ENCODE measurements around the gene DISC1. TPM values are rescaled to one million over a fixed set of nuclear protein-coding genes. Genes with fewer than 3 reads are reported as not detected.
"Not testable (repeated sequence)": the region's sequence is repeated elsewhere in the genome, so short reads cannot be mapped to it uniquely, and the experiment has no call there.

DISC1 gene
- polyA plus RNA-seq, 4 donors = 5.6 to 5.9 (median 5.8) TPM

GRCh38 chr1:231666937-231667608, 40.5 kb downstream of the DISC1 start:
- no peak for DNase-seq (ENCODE audit: low read depth in 4 of 4, low spot score in 3 of 4)

GRCh38 chr1:231667896-231668506, 41.4 kb downstream of the DISC1 start:
- DNase-seq (ENCODE audit: low read depth in 4 of 4, low spot score in 3 of 4) = no peak

- no peak for DNase-seq (ENCODE audit: low read depth in 4 of 4, low spot score in 3 of 4)
Measured at GRCh38 chr1:231668826-231669225, 42.2 kb downstream of the DISC1 start.

- not testable (repeated sequence) for DNase-seq (ENCODE audit: low read depth in 4 of 4, low spot score in 3 of 4)
Measured at GRCh38 chr1:231669864-231670621, 43.5 kb downstream of the DISC1 start.

GRCh38 chr1:231670755-231671154, 44.2 kb downstream of the DISC1 start:
- no peak for DNase-seq (ENCODE audit: low read depth in 4 of 4, low spot score in 3 of 4)

- no peak for DNase-seq (ENCODE audit: low read depth in 4 of 4, low spot score in 3 of 4)
Measured at GRCh38 chr1:231674575-231674974, 48.0 kb downstream of the DISC1 start.

- no peak for DNase-seq (ENCODE audit: low read depth in 4 of 4, low spot score in 3 of 4)
Measured at GRCh38 chr1:231676487-231676886, 49.9 kb downstream of the DISC1 start.

- no peak for DNase-seq (ENCODE audit: low read depth in 4 of 4, low spot score in 3 of 4)
Measured at GRCh38 chr1:231677442-231677841, 50.9 kb downstream of the DISC1 start.

- DNase-seq (ENCODE audit: low read depth in 4 of 4, low spot score in 3 of 4) = no peak
Measured at GRCh38 chr1:231678011-231678432, 51.4 kb downstream of the DISC1 start.

GRCh38 chr1:231679109-231679508, 52.5 kb downstream of the DISC1 start:
- DNase-seq (ENCODE audit: low read depth in 4 of 4, low spot score in 3 of 4) = no peak

- no peak for DNase-seq (ENCODE audit: low read depth in 4 of 4, low spot score in 3 of 4)
Measured at GRCh38 chr1:231681006-231681405, 54.4 kb downstream of the DISC1 start.

GRCh38 chr1:231682779-231683178, 56.2 kb downstream of the DISC1 start:
- DNase-seq (ENCODE audit: low read depth in 4 of 4, low spot score in 3 of 4) = no peak

- no peak for DNase-seq (ENCODE audit: low read depth in 4 of 4, low spot score in 3 of 4)
Measured at GRCh38 chr1:231683439-231684165, 57.0 kb downstream of the DISC1 start.

- no peak for DNase-seq (ENCODE audit: low read depth in 4 of 4, low spot score in 3 of 4)
Measured at GRCh38 chr1:231684356-231685244, 58.0 kb downstream of the DISC1 start.

- DNase-seq (ENCODE audit: low read depth in 4 of 4, low spot score in 3 of 4) = no peak
Measured at GRCh38 chr1:231686384-231686783, 59.8 kb downstream of the DISC1 start.

GRCh38 chr1:231688989-231689388, 62.4 kb downstream of the DISC1 start:
- no peak for DNase-seq (ENCODE audit: low read depth in 4 of 4, low spot score in 3 of 4)

- no peak for DNase-seq (ENCODE audit: low read depth in 4 of 4, low spot score in 3 of 4)
Measured at GRCh38 chr1:231690059-231690458, 63.5 kb downstream of the DISC1 start.

- DNase-seq (ENCODE audit: low read depth in 4 of 4, low spot score in 3 of 4) = no peak
Measured at GRCh38 chr1:231691618-231692259, 65.1 kb downstream of the DISC1 start.

- DNase-seq (ENCODE audit: low read depth in 4 of 4, low spot score in 3 of 4) = no peak
Measured at GRCh38 chr1:231693361-231694074, 66.9 kb downstream of the DISC1 start.
